ENCODE results near the gene METTL1. TPM values are rescaled to one million over a fixed set of nuclear protein-coding genes. Genes with fewer than 3 reads are reported as not detected.

METTL1 gene
- total and polyA plus RNA-seq, 9 of the 15 experiments (the other 6 are each of a cell fraction or from before 2014, with no cell fraction given) = 12.6 to 65.9 (median 39.2) TPM

DNA sequence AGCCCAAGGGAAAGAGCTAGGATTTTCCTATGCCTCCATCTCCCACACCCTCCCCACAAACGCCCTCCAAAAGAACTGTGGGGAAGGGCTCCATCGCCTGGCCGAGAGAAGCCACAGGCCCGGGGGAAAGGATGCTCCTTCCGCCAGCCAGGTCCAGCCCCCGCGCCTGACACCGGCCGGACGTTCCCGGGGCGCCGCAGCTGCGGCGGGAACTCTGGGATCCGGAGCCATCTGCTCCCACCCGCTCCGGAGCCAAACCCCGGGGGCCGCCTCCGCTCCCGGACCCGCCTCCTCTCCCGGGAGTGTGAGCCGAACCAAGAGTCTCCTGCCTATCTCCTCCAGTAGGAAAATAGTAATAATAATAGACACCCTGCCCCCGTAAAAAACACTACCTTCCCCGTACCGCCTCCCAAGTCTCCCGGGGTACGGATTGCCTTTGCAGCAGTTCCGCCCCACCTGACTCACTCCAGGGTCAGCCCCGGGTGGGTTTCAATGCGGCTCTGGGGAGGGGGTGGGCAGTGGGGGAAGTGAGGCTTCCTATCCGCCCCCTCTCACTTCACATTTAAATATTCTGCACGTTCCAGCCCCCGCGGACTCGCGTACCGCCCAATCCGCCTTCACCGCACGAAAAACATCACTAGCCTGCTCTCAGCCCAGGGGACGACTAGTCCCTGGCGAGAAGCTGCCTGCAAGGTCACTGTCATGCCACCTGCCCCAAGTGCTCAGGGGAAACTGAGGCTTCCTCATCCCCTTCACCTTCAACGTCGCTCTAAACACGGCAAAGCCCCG lies 35.8 kb downstream of the METTL1 start (continued):
- TF ChIP-seq EP400 (IDR thresholded peaks at IDR 0.05) (peak; percentile 32; the same call in 1 of the 2 replicates), PTRF (tag; IDR thresholded peaks at IDR 0.05) (no peak), ZNF263 (CRISPR knock-in tag; IDR thresholded peaks at IDR 0.05; ENCODE audit: borderline replicate concordance) (no peak), ZNF589 (CRISPR knock-in tag; IDR thresholded peaks at IDR 0.05; ENCODE audit: low read depth) (no peak), MCM7 (IDR thresholded peaks at IDR 0.05) (no peak), SIRT6 (IDR thresholded peaks at IDR 0.05; ENCODE audit: low read depth, low read length) (no peak), ZEB2 (IDR thresholded peaks at IDR 0.05) (0 out of 2 replicates have a peak, but pooled peaks have one; percentile 31), KLF16 (IDR thresholded peaks at IDR 0.05) (peak; percentile 45; the same call in 1 of the 2 replicates), KAT2B (IDR thresholded peaks at IDR 0.05; ENCODE audit: low read depth, low read length) (no peak), FOSL1 (tag; conservative IDR thresholded peaks at IDR 0.05) (peak; percentile 24; the same call in 1 of the 2 replicates), YY1 (IDR thresholded peaks at IDR 0.05; ENCODE audit: borderline replicate concordance in 1 of 3, control insufficient read depth in 1 of 3, extremely low read depth in 1 of 3, insufficient read depth in 3 of 3, insufficient read length in 1 of 3, insufficient replicate concordance in 2 of 3, low read depth in 1 of 3, low read length in 2 of 3) (peak in 2 of 3 experiments; percentile 8 to 41), ZZZ3 (IDR thresholded peaks at IDR 0.05) (peak; percentile 89; the same call in 1 of the 2 replicates), NFATC3 (IDR thresholded peaks at IDR 0.05) (no peak), ETV1 (tag; conservative IDR thresholded peaks at IDR 0.05; ENCODE audit: low read depth) (peak; percentile 74)
- TF ChIP-seq, protein P1, sequence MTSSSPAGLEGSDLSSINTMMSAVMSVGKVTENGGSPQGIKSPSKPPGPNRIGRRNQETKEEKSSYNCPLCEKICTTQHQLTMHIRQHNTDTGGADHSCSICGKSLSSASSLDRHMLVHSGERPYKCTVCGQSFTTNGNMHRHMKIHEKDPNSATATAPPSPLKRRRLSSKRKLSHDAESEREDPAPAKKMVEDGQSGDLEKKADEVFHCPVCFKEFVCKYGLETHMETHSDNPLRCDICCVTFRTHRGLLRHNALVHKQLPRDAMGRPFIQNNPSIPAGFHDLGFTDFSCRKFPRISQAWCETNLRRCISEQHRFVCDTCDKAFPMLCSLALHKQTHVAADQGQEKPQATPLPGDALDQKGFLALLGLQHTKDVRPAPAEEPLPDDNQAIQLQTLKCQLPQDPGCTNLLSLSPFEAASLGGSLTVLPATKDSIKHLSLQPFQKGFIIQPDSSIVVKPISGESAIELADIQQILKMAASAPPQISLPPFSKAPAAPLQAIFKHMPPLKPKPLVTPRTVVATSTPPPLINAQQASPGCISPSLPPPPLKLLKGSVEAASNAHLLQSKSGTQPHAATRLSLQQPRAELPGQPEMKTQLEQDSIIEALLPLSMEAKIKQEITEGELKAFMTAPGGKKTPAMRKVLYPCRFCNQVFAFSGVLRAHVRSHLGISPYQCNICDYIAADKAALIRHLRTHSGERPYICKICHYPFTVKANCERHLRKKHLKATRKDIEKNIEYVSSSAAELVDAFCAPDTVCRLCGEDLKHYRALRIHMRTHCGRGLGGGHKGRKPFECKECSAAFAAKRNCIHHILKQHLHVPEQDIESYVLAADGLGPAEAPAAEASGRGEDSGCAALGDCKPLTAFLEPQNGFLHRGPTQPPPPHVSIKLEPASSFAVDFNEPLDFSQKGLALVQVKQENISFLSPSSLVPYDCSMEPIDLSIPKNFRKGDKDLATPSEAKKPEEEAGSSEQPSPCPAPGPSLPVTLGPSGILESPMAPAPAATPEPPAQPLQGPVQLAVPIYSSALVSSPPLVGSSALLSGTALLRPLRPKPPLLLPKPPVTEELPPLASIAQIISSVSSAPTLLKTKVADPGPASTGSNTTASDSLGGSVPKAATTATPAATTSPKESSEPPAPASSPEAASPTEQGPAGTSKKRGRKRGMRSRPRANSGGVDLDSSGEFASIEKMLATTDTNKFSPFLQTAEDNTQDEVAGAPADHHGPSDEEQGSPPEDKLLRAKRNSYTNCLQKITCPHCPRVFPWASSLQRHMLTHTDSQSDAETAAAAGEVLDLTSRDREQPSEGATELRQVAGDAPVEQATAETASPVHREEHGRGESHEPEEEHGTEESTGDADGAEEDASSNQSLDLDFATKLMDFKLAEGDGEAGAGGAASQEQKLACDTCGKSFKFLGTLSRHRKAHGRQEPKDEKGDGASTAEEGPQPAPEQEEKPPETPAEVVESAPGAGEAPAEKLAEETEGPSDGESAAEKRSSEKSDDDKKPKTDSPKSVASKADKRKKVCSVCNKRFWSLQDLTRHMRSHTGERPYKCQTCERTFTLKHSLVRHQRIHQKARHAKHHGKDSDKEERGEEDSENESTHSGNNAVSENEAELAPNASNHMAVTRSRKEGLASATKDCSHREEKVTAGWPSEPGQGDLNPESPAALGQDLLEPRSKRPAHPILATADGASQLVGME (CRISPR knock-in tag; IDR thresholded peaks at IDR 0.05) = peak; percentile 74; the same call in 1 of the 2 replicates
- TF ChIP-seq, protein P2, sequence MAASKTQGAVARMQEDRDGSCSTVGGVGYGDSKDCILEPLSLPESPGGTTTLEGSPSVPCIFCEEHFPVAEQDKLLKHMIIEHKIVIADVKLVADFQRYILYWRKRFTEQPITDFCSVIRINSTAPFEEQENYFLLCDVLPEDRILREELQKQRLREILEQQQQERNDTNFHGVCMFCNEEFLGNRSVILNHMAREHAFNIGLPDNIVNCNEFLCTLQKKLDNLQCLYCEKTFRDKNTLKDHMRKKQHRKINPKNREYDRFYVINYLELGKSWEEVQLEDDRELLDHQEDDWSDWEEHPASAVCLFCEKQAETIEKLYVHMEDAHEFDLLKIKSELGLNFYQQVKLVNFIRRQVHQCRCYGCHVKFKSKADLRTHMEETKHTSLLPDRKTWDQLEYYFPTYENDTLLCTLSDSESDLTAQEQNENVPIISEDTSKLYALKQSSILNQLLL (CRISPR knock-in tag; IDR thresholded peaks at IDR 0.05; ENCODE audit: borderline replicate concordance) = no peak

Data from K562 (cell line).